Measurements from ENCODE around the gene TANGO6.

DNA sequence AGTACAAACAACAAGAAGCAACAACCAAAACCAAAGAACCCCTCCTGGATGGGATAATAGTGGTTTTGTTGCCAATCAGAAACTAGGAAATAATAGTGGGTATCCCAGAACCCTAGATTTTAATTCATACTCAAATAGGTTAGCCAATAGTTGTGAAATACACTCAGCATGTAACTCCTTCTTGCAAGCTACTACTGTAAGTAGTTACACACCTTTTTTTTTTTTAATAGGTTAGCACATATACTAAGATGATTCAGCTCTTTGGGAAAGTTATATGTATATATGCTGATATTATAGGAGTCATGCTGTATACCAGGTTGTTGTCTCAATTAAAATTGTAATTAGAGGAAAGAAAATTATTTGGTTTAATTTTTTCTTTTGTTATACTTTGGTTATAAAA, 169.6 kb downstream of the TANGO6 start:
- TF ChIP-seq CTCF (IDR thresholded peaks at IDR 0.05) (no peak), POLR2A (IDR thresholded peaks at IDR 0.05) (no peak)
